ENCODE results near the gene DIP2C.
"Not testable (repeated sequence)": the region's sequence is repeated elsewhere in the genome, so short reads cannot be mapped to it uniquely, and the experiment has no call there.

Gene DIP2C

DNA sequence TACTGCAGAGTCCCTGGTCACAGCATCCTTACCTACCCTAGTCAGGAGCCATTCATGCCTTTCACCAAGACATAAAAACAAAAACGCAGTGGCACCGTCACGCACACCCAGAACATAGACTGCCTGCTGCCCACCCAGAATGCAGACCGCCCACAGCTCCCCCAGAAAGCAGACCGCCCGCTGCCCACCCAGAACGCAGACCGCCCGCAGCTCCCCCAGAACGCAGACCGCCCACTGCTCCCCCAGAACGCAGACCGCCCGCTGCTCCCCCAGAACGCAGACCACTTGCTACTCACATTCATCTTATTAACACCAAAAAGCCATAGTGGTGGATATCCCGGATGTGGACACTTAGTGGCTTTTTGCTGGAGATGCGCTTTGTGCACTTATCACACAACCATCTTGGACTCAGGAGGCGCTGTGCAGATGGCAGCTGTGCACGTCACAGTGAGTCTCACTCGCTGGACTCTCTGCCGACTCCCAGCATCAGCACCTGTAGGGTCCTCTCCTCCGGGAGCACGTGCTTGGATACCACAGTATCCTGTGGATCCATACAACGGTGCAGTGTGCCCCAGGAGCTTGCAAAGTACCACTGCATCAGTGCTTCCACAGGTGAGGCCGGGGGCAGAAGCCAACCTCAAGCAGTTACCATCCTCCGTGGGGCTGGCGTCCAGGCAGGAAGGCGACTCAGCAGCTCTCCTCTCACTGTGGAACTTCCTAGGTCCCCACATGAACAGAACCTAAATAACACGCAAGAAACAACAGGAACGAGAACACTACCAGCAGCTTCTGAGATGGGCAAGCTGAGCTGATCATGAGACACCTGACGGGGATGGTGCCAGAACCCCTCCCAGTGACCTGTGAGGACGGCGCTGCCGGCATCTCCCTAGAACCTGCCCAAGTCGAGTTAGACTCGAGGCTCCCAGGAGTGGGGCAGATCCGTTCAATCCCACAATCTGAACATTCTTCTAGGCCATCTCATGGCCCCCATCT lies 161.0 kb downstream of the DIP2C start:
- no peak for DNase-seq

DNA sequence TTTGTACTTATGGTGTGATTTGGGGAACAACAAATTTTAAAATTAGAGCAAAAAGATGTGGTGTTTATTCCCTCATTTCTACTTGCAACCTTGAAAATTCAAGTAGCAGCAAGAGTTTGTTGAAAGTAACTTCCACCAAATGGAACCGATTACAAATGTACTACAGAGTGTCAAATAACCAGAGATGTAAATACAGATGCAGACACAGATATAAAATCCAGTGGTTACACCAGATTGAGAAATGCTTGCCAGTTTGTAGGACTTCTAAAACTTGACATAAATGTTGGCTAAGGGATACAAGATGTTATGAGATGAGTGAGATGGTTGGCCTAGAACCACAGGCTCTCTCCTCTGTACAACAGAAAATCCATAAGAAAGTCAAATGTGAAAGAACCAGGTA lies 162.1 kb downstream of the DIP2C start:
- DNase-seq: no peak

DNA sequence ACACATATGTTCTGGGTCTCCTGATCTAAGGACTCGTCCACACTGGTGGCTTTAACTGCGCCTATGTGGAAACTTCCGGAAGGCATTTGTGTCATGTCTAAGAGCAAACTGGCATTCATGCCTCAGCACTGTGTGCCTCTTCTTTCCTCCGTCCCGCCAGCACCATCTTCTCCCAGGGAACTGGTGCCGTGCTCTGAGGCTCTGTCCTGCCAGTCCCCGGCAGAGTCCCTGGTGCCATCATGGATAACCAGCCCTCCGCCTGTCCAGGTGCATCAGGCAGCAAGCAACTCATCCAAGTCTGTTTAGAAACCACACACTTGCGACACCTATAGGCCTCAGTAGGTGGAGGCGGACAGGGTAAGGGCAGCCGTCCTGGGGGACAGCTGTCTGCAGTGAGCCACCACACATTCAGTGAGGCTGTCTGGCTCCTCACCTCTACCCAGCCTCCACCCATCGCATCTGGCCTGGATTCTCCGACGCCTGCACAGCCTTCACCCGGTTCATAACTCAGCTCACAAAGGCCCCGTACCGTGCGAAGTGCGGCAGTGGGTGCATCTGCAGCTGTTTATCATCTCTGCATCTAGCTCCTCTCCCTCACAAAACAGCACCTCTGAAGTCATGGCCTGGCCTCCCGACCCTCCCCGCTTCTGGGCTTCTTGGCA lies 162.7 kb downstream of the DIP2C start:
- no peak for DNase-seq

DNA sequence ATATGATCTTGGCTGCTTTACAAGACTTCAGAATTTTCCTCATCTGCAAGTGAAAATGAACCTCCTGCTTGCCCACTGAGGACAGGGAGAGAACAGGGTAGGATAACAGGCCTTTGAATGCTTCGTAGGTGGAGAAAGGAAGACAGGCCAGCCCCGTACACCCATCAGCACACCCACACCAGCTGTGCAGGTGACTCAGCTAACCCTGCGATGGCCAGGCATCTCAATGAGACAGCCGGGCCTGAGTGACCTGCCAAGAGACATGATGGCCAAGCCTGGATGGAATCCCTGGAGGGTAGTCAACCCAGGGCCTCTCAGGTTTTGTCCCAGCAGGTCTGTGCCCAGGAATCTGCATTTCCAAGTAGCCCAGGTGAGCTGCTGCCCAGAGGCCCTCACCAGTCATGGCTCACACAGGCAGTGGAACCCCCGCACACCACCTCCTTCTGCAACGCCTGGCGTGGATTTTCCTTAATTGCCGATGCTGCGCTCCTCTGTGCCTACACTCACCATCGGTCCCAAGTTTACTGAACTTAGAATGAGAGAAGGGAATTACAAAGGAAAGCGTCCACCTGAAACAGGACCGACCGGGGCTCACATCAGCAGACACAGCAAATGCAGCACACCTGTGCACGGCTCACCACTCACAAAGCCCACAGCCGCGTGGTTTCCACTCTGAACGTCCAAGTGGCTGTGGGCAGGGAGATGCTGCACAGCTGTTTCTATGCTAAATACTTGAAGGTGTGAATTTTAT lies 163.7 kb downstream of the DIP2C start:
- DNase-seq: no peak

DNA sequence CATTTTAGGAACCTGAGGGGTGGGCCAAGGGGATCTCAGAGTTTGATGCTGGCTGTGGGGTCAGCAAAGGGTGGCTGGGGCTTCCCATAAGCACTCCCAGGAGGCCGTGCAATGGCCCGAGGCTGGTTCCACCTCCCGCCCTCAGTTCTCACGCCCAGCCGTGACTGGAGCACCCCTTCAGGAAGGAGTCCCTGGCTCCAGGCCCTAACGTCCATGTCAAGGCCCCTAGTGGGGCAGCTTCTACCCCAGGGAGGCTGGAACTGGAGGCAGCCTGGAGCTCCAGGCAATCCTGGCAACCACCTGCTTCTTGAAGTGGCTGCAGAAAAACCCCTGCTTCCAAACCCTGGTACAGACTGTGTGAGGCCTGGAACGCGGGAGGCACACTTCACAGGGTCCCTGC lies 165.5 kb downstream of the DIP2C start:
- DNase-seq: no peak

DNA sequence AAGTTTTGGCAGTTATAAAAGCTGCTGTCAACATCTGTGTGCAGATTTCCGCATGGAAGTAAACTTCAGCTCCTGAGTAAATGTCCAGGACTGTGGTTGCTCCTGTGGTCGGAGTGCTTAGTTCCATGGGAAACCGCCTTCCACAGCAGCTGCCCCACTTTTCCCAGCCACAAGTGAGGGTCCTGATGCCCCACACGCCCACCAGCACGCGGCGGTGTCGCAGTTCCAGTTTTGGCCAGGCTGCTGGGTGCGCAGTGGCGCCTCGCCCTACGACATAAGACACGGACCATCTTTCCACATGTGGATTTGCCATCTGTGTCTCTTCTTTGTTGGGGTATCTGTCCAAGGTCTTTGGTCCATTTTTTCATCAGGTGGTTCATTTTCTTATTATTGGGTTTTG lies 167.1 kb downstream of the DIP2C start:
- no peak for DNase-seq

DNA sequence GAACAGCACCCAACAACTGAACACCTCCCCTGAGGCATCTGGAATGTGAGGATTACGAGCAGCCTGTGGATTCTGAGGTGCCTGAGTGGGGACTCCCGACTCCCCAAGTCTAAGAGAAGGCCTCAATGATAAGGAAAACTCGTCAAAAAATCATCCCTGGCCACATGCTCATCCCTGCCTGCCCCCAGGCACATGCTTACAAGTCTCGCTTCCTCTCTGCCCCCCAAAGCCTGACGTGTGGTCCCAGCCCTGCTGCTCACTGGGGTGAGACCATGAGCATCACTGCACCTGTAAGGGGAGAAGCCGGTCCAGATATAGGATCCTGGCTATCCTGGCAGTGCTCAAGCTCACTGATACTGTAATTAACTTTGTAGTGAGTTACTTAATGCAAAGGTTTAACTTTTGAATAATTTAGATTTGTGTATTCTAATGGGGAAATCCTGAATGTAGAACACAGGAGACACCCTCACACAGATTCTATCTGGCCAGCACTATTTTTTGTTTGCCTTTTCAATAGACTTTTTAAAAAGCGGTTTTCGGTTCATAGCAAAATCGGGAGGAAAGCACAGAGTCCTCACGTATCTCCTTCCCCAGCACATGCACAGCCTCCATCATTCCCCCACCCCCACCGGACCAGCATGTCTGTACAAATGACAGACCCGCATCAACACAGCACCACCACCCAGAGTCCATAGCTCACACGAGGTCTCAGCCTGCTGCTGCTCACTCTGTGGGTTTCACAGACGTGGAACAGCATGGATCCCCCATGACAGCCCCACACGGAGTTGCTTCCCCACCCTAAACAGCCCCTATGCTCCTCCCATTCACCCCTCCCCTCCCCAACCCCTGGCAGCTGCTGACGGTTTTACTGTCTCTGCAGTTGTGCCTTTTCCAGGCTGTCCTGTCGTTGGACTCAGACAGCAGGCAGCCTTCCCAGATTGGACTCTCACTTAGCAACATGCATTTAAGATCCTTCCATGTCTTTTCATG lies 167.9 kb downstream of the DIP2C start:
- DNase-seq: no peak

DNA sequence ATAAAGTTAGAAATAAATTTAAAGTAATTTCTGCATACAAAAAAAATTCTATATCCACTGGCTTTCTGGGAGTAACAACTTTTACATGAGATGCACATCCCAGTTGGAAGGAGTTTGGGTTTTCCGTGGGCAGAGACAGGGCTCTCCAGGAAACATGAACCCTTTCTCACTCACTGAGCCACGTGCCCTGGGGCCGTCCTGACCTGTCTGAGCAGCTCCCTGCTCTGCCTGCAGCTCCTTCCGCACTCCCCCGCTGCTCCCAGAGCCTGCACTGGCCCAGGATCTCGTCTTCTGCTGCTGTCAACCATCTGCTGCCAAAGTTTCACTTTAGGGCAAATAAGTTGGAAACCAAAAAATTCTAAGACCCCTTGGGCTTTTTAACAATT lies 169.1 kb downstream of the DIP2C start:
- DNase-seq: peak; percentile 55

DNA sequence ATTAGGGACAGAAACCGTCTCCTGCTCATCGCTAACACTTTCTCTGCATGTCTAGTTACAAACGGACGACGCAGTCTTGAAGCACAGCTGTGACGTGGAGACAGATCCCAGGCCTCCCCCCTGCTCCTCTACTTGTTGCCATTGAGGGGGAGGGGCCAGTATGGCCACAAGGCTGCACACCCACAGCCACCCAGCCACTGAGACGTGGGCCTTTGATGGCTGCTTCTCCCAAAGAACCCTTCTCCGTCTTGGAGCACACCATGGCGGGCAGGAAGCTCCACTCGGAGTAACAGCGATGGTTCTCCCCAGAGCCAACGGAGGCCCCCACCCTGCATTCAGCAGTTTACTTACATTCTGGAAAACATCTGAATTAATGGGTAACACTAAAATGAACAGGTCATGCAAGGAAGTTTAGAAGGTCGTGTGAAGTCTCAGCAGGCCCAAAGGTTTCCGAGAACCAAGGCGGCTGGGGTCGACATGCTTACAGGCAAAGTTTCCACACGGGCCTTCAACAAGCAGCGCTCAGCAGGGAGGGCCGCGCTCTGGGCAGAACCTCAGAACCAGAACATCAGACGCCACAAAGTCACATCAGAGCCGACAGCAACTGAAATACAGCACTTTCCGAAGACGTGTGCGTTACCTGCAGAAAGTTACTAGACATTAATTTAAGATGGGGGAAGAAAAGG lies 169.6 kb downstream of the DIP2C start:
- DNase-seq: no peak

DNA sequence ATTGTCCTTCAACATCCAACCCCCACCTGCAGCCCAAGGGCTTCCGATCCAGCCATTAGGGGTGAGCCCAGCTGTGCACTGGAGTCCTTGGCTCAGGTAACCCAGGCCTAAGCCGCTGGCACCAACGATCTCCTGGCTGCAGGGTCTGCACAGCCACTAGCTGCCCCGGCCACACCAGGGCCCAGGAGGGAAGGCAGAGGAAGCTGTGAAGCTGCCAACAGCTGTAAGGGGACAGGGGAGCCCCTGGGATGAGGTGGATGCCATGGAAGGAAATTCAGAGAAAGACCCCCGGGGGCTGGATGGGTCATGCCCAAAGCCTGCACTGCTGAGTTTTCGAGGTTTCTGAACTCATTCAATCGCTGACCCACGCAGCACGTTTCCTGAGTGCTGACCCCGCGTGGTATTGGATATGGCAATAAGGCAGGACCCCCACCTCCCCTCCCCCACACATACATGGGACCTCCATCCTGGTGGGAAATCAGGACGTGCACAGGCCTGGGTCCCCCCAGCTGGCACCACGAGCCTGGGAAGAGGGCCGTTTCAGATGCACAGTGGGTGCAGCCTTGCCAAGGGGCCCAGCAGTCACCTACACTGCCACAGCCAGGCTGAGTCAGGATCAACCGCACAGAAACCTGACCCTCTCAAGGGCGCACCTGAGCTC lies 170.3 kb downstream of the DIP2C start:
- DNase-seq: peak; percentile 47

DNA sequence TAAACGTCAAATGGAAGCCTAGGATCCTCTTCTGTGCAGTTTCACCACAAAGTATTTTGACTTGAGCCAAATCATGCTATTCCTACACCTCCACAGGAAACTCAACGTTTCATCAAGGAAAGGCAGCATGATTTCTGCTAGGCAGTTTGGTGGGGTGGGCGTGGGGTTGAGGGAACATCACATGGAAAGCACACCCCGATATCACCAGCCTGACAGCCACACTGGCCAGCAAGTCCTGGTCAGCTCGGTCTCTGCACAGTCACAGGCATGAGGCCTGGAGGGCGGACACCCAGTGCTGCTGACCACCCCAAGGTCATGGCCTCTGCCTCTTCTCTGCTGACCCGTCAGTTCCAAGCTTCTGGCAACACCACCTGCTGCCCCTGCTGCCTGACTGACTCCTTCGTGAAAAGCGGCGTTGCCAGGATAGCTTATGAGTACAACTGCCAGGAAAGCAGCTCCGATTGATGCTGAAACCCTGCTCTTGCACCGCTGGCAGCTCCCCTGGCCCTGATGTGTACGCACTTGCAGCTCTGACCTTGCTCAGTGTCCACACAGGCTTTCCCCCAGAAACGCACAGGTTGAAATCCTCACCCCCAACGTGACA lies 171.5 kb downstream of the DIP2C start:
- DNase-seq: no peak

DNA sequence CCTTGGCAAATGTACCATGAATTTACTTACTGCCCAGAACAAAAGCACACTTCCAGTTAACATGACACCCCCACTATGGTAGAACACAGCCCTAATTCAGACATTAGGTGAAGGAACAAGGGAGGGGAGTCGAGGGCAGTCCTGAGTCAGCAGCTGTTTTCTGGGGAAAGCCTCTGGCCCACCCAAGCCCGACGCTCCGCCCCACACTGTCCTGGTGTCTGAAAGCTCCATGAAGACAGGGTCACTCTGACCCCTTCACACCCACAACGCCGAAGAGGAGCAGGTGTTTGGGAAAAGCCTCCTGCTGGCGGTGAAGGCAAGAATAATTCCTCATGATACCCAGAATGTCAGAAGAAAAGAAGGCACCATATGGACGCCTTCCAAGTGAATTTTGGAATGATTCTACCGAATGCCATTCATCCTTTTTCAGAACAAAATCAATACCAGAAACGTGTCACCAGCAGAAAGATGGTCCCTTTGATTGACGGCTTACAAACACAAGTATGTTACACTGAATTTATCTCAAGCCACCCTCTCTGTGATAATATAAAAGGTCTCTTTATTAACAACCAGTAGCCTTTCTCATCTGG lies 172.1 kb downstream of the DIP2C start:
- no peak for DNase-seq

DNA sequence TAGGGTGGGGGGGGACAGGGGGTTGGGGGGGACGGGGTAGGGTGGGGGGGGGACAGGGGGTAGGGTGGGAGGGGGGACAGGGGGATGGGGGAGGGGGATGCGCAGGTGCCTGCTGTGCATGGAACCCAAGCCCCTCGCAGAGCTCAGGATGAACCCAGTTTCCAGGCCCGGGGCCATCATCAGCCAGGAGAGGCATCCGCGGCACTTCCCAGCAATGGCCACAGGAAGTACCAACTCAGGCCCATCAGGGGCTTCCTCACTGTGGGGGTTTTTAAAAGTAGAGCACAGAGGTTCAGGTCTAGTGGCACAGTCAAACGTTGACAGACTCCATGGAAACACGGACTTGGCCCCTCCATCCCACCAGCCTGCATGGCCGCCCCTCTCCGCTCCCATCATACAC lies 172.7 kb downstream of the DIP2C start:
- DNase-seq: no peak

DNA sequence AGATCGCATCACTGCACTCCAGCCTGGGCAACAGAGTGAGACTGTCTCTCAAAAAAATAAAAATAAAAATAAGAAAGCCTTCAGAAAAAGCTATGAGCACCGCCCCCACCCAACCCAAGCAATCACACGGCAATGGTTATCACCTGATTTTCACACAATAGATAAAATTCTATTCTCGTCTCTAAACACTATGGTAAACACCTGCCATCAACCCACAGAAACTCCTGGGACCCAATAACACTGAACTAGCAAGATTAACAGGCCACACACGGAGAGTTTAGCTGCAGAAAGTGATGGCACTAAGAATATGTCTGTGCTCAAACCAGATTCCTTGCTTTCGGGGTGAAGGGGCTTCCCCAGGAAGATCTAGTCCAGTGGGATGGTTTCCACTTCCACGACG lies 173.8 kb downstream of the DIP2C start:
- no peak for DNase-seq

DNA sequence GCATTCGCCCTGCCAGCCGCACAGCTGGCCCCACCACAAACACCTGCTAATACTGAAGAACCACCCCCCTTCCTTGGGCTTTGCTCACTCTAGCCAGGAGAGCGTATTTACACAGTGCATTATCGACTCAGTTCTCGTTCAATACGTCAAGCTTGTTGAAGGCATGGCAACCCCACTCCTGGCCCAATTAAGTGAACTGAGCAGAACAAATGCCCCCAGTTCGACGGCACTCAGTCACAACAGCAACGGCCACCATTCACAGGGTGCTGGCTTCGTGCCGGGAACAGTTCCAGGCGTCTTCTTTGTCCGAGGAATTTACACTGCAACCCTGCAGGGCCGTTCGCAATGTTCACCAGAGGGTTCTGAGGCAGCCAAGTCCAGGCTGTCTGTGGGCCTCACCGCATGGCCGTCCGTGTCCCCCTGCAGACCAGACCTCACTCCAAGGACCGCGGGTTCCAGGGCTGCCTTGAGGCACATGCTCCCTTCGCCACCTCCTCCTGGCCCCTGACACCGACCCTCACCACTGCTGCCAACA lies 175.3 kb downstream of the DIP2C start:
- DNase-seq: no peak

DNA sequence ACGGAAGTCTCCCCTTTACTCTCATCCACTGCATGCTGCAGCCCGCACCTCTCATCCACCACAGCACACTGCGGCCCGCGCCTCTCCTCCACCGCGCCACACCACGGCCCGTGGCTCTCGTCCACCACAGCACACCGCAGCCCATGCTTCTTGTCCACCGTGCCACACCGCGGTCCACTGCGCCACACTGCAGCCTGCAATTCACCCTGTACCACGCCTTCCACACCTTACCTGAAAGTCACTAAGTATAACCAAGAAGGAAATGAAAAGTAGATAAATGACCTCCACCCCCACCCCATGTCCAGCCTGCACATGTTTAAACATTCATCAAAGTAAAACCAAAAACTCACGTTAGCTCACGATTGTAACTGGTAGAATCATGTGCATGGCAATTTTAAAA lies 176.1 kb downstream of the DIP2C start:
- DNase-seq: no peak

DNA sequence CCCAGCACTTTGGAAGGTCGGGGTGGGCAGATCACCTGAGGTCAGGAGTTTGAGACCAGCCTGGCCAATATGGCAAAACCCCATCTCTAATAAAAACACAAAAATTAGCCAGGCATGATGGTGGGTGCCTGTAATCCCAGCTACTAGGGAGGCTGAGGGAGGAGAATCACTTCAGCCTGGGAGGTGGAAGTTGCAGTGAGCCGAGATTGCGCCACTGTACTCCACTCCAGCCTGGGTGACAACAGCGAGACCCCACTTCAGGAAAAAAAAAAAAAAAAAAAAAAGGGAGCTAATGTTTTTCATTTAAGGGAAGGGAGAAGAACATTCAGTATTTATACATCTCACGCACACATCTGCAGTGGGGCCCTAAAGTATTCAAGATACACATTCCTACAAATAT lies 176.8 kb downstream of the DIP2C start:
- DNase-seq: not testable (repeated sequence)

DNA sequence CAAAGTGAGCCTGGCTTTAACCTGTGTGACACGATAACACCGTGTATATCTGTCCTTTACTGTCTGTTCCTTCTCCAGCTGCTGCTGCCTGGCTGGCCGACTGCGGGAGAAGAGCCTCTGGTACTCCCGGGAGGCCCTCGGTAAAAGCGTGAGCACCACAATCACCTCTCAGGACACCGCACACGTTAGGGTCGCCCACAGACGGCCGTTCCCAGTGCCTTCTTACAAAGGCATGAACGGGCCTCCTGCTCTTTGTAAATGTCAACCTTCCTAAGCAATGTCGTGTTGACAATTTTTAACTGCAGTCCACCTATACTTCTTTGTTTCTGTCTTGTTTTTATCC lies 177.6 kb downstream of the DIP2C start:
- DNase-seq: no peak

DNA sequence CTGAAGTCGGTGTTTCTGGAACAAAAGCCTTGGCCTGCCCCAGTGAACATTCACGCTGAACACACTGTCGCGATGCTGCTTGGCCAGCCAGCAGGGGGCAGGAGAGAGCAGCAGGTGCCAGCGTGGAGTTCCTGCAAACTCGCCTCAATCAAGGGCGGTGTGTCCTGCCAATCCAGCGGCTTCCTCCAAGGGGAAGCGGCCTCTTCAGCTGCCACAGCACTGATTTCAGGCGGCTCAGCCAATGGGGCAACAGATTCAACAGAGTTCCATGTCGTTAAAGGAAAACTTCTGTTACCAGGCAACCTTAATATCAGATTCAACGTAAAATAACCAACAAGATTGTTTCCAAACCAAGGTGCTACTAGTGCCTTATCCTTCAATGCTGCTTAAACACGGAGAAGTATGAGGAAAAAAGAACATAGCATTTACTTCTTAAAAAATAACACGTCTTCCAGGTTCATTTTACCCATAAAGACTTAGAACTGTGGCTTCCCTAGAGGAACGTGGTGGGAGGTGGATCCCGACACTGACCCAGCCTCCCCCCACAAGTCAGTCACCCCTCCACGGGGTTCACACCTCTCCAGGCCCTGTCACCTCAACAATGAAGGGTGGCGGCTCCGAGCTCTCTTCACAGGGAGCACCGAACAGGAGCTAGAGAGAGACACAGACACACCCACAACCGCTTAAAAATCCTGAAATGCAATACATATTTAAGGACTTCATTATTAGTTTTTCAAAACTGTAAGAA lies 178.2 kb downstream of the DIP2C start:
- DNase-seq: peak; percentile 61

All from NCI-H2171 (cell line).